ENCODE results near the gene PCNA. TPM values are rescaled to one million over a fixed set of nuclear protein-coding genes. Genes with fewer than 3 reads are reported as not detected.

PCNA gene
- total RNA-seq, 4 donors from 2014 or later, result 26.6 to 51.7 (median 30.7) TPM

GRCh38 chr20:5156675-5157448 is 37.1 kb upstream of the PCNA start:
- TF ChIP-seq CTCF (IDR thresholded peaks at IDR 0.05; ENCODE audit: low read depth), result no peak

GRCh38 chr20:5155404-5155803 is 35.6 kb upstream of the PCNA start:
- no peak for TF ChIP-seq CTCF (IDR thresholded peaks at IDR 0.05; ENCODE audit: low read depth)

GRCh38 chr20:5154543-5154925 is 34.8 kb upstream of the PCNA start:
- no peak for TF ChIP-seq CTCF (IDR thresholded peaks at IDR 0.05; ENCODE audit: low read depth)

- no peak for TF ChIP-seq CTCF (IDR thresholded peaks at IDR 0.05; ENCODE audit: low read depth)
These were observed 34.1 kb upstream of the PCNA start for GRCh38 chr20:5153612-5154542.

- TF ChIP-seq CTCF (IDR thresholded peaks at IDR 0.05; ENCODE audit: low read depth), result no peak
These were observed 33.4 kb upstream of the PCNA start for GRCh38 chr20:5153152-5153467.

GRCh38 chr20:5150226-5151076 is 30.7 kb upstream of the PCNA start:
- TF ChIP-seq CTCF (IDR thresholded peaks at IDR 0.05; ENCODE audit: low read depth), result no peak

GRCh38 chr20:5149892-5150225 is 30.1 kb upstream of the PCNA start:
- no peak for TF ChIP-seq CTCF (IDR thresholded peaks at IDR 0.05; ENCODE audit: low read depth)
